Neural progenitor cell (in vitro differentiated cells): ENCODE measurements around the gene SEMA3G. TPM values are rescaled to one million over a fixed set of nuclear protein-coding genes. Genes with fewer than 3 reads are reported as not detected.
A peak's percentile ranks its signal among the peaks of the same experiment; 100 is the strongest.

Source experiments
- DNase-seq: peaks from one replicate; pipeline ENCODE4 v3.0.0-alpha.2; 2016; ENCODE audit warnings: low spot score
- H2AFZ ChIP-seq: fragments of 200-600 bp; sonication (generic); replicated peaks from 2 replicates; pipeline ENCODE4 v1.6.1; 2016; ENCODE audit warnings: antibody characterized with exemption
- H3F3A ChIP-seq: fragments of 200-600 bp; sonication (generic); 2 replicates; pipeline ENCODE4 v1.6.1; 2016; ENCODE audit warnings: antibody characterized with exemption, low read depth
- H3K27ac ChIP-seq: fragments of 200-600 bp; sonication (generic); 2 replicates; pipeline ENCODE4 v1.5.1; 2016; ENCODE audit warnings: mild to moderate bottlenecking
- H3K27me3 ChIP-seq: fragments of 200-600 bp; sonication (generic); 2 replicates; pipeline ENCODE4 v1.6.1; 2016; ENCODE audit warnings: mild to moderate bottlenecking, moderate library complexity
- H3K36me3 ChIP-seq: fragments of 200-600 bp; sonication (generic); 2 replicates; pipeline ENCODE4 v1.5.1; 2016
- H3K4me1 ChIP-seq: fragments of 200-600 bp; sonication (generic); 2 replicates; pipeline ENCODE4 v1.6.1; 2016; ENCODE audit warnings: mixed run types
- H3K4me2 ChIP-seq: fragments of 200-600 bp; sonication (generic); 2 replicates; pipeline ENCODE4 v1.6.1; 2016
- H3K4me3 ChIP-seq: fragments of 200-600 bp; sonication (generic); 2 replicates; pipeline ENCODE4 v1.5.1; 2016
- H3K79me2 ChIP-seq: fragments of 200-600 bp; sonication (generic); 2 replicates; pipeline ENCODE4 v1.6.1; 2016; ENCODE audit warnings: low read depth
- H3K9ac ChIP-seq: fragments of 200-600 bp; sonication (generic); 2 replicates; pipeline ENCODE4 v1.6.1; 2016
- H3K9me3 ChIP-seq: fragments of 200-600 bp; sonication (generic); 2 replicates; pipeline ENCODE4 v1.5.1; 2016; ENCODE audit warnings: low read depth
- H4K20me1 ChIP-seq: fragments of 200-600 bp; sonication (generic); 2 replicates; pipeline ENCODE4 v1.6.1; 2016; ENCODE audit warnings: low read depth
- H3K27ac Mint-ChIP-seq: 3 replicates; pipeline ENCODE4 v1.8.0; 2021; ENCODE audit warnings: mixed read lengths
- H3K27me3 Mint-ChIP-seq: 2 replicates; pipeline ENCODE4 v1.8.0; 2022; ENCODE audit warnings: low read depth, mild to moderate bottlenecking, inconsistent platforms, moderate library complexity, mixed read lengths; ENCODE audit not compliant: insufficient read depth
- H3K36me3 Mint-ChIP-seq: 3 replicates; pipeline ENCODE4 v1.8.0; 2021; ENCODE audit warnings: mixed read lengths
- H3K4me1 Mint-ChIP-seq: 3 replicates; pipeline ENCODE4 v1.8.0; 2021; ENCODE audit warnings: mixed read lengths
- H3K4me3 Mint-ChIP-seq: 3 replicates; pipeline ENCODE4 v1.8.0; 2021; ENCODE audit warnings: mild to moderate bottlenecking, moderate library complexity, mixed read lengths
- H3K9me3 Mint-ChIP-seq: 3 replicates; pipeline ENCODE4 v1.8.0; 2020; ENCODE audit warnings: mixed read lengths
- CTCF ChIP-seq: fragments of 200-600 bp; sonication (generic); IDR thresholded peaks from 2 replicates; pipeline ENCODE4 v1.5.1; 2017; ENCODE audit warnings: antibody characterized with exemption, mild to moderate bottlenecking
- EZH2 ChIP-seq: fragments of 200-600 bp; sonication (generic); IDR thresholded peaks from 2 replicates; pipeline ENCODE4 v1.6.1; 2017; ENCODE audit warnings: antibody characterized with exemption, mild to moderate bottlenecking, moderate library complexity
- EZH2phosphoT487 ChIP-seq: fragments of 200-600 bp; sonication (generic); IDR thresholded peaks from 2 replicates; pipeline ENCODE4 v1.6.1; 2017; ENCODE audit warnings: antibody characterized with exemption
- total RNA-seq: library from RNA; depleted of rRNA; stranded (reverse); fragments of >200 nt; gene quantifications from 2 replicates; pipeline ENCODE4 v1.2.3, GENCODE V29; 2015; ENCODE audit warnings: low replicate concordance

SEMA3G gene
- total RNA-seq, 1 donor from 2014 or later, result 0.79 TPM

GRCh38 chr3:52387481-52387880 lies 57.4 kb downstream of the SEMA3G start:
- Histone ChIP-seq H3K79me2 (no peaks in the 10 kb centered on the region), H3K27ac (no peak overlapping the region), H2AFZ (no peak overlapping the region), H3K4me2 (no peak overlapping the region), H4K20me1 (no peaks in the 10 kb centered on the region), H3K36me3 (no peaks in the 10 kb centered on the region), H3K4me3 (no peak overlapping the region), H3K9me3 (no peaks in the 10 kb centered on the region), H3K4me1 (no peaks in the 10 kb centered on the region), H3K27me3 (no peaks in the 10 kb centered on the region), H3K9ac (no peak overlapping the region), H3F3A (no peaks in the 10 kb centered on the region)
- H3K27me3 Mint-ChIP-seq, result peaks cover 18% of the 10 kb centered on the region
- no peak overlapping the region for H3K4me3 Mint-ChIP-seq
- no peak for TF ChIP-seq CTCF
- H3K36me3 Mint-ChIP-seq, result no peaks in the 10 kb centered on the region
- DNase-seq, result no peak
- peaks cover 3% of the 10 kb centered on the region for H3K4me1 Mint-ChIP-seq
- peaks cover 3% of the 10 kb centered on the region for H3K9me3 Mint-ChIP-seq
- no peak overlapping the region for H3K27ac Mint-ChIP-seq

- no peak for TF ChIP-seq EZH2
- TF ChIP-seq CTCF, result peak; percentile 85
- TF ChIP-seq EZH2phosphoT487, result no peak
- no peaks in the 10 kb centered on the region for H3K27me3 ChIP-seq
- no peak overlapping the region for H3K9ac ChIP-seq
- peak overlapping the region; percentile 58 for H2AFZ ChIP-seq
- H3K4me3 ChIP-seq, result no peak overlapping the region
- no peaks in the 10 kb centered on the region for H3F3A ChIP-seq
- no peak overlapping the region for H3K27ac ChIP-seq
- H3K79me2 ChIP-seq, result no peaks in the 10 kb centered on the region
- peaks cover 15% of the 10 kb centered on the region for H3K27me3 Mint-ChIP-seq
- H3K27ac Mint-ChIP-seq, result no peak overlapping the region
- H4K20me1 ChIP-seq, result no peaks in the 10 kb centered on the region
- no peaks in the 10 kb centered on the region for H3K36me3 Mint-ChIP-seq
- H3K4me3 Mint-ChIP-seq, result no peak overlapping the region
- peak; percentile 90 for DNase-seq
- H3K9me3 ChIP-seq, result no peaks in the 10 kb centered on the region
- peaks cover under 1% of the 10 kb centered on the region for H3K9me3 Mint-ChIP-seq
- no peaks in the 10 kb centered on the region for H3K4me1 ChIP-seq
- H3K4me2 ChIP-seq, result no peak overlapping the region
- H3K36me3 ChIP-seq, result no peaks in the 10 kb centered on the region
- H3K4me1 Mint-ChIP-seq, result no peaks in the 10 kb centered on the region
Measured at GRCh38 chr3:52385157-52385556, 59.7 kb downstream of the SEMA3G start.

- H3K27ac Mint-ChIP-seq, result no peak overlapping the region
- TF ChIP-seq EZH2, result no peak
- no peak for TF ChIP-seq CTCF
- no peak for TF ChIP-seq EZH2phosphoT487
- H3K27me3 Mint-ChIP-seq, result peaks cover 13% of the 10 kb centered on the region
Measured at GRCh38 chr3:52384019-52384761, 60.7 kb downstream of the SEMA3G start.

More at GRCh38 chr3:52384019-52384761, 60.7 kb downstream of the SEMA3G start:
- Histone ChIP-seq H3K9ac (no peak overlapping the region), H3K27me3 (no peaks in the 10 kb centered on the region), H3K79me2 (no peaks in the 10 kb centered on the region), H3K4me3 (no peak overlapping the region), H3F3A (no peaks in the 10 kb centered on the region), H3K9me3 (no peaks in the 10 kb centered on the region), H3K4me2 (no peak overlapping the region), H4K20me1 (no peaks in the 10 kb centered on the region), H3K27ac (no peak overlapping the region), H2AFZ (no peak overlapping the region), H3K4me1 (no peaks in the 10 kb centered on the region), H3K36me3 (no peaks in the 10 kb centered on the region)
- no peak overlapping the region for H3K4me3 Mint-ChIP-seq
- DNase-seq, result no peak
- no peaks in the 10 kb centered on the region for H3K36me3 Mint-ChIP-seq
- H3K9me3 Mint-ChIP-seq, result no peaks in the 10 kb centered on the region
- H3K4me1 Mint-ChIP-seq, result peaks cover 3% of the 10 kb centered on the region
